ENCODE measurements around the gene NAALADL2. TPM values are rescaled to one million over a fixed set of nuclear protein-coding genes. Genes with fewer than 3 reads are reported as not detected.

NAALADL2 gene
- total RNA-seq, 1 experiment from 2014 or later: 1.6 TPM

GRCh38 chr3:174959556-174960065, 100.5 kb downstream of the NAALADL2 start:
- H3K79me2 ChIP-seq (ENCODE audit: insufficient read depth, low read length): no peaks in the 10 kb centered on the region
- H3K14ac ChIP-seq (ENCODE audit: insufficient read depth, low read length): no peak overlapping the region
- H2AK5ac ChIP-seq (ENCODE audit: insufficient read length, low read length): no peak overlapping the region
- H2BK20ac ChIP-seq (ENCODE audit: low read depth, low read length, poor library complexity, severe bottlenecking): no peak overlapping the region
- no peak overlapping the region for H3K4me2 ChIP-seq (ENCODE audit: insufficient read depth, insufficient read length, low read length)
- no peaks in the 10 kb centered on the region for H3K4me1 ChIP-seq (ENCODE audit: insufficient read depth, low read length)
- H3K4me1 Mint-ChIP-seq: peaks cover 9 to 12% of the 10 kb centered on the region in 2 experiments
- no peak for DNase-seq
- no peak overlapping the region for H3K27ac Mint-ChIP-seq
- H2BK5ac ChIP-seq (ENCODE audit: insufficient read length, low read length): no peak overlapping the region
- WGBS (ENCODE audit: extremely low coverage, insufficient read length, low lambda C conversion rate): no CpG with 5 or more reads among the region's 4 CpGs
- H2BK120ac ChIP-seq (ENCODE audit: low read depth, low read length, poor library complexity, severe bottlenecking): no peak overlapping the region
- H3K27me3 ChIP-seq (ENCODE audit: insufficient read depth, low read length): no peaks in the 10 kb centered on the region
- H2AFZ ChIP-seq (ENCODE audit: low read length): no peak overlapping the region
- no peaks in the 10 kb centered on the region for H3K23me2 ChIP-seq (ENCODE audit: insufficient read length, low read depth, low read length, poor library complexity, severe bottlenecking)
- H2BK12ac ChIP-seq (ENCODE audit: insufficient read length, low read depth, low read length): no peak overlapping the region
- H4K8ac ChIP-seq (replicated peaks; ENCODE audit: insufficient read length, low read depth, low read length): no peak overlapping the region
- H3K4me3 Mint-ChIP-seq: no peak overlapping the region
- no peak overlapping the region for H3K23ac ChIP-seq (ENCODE audit: insufficient read length, low read depth, low read length)
- no peaks in the 10 kb centered on the region for H3K79me1 ChIP-seq (ENCODE audit: insufficient read depth, low read depth, low read length, poor library complexity, severe bottlenecking)
- no peaks in the 10 kb centered on the region for H3K9me3 Mint-ChIP-seq
- H4K91ac ChIP-seq (ENCODE audit: insufficient read length, low read depth, low read length): no peak overlapping the region
- H4K20me1 ChIP-seq (ENCODE audit: control insufficient read depth, insufficient read depth, insufficient read length): no peaks in the 10 kb centered on the region
- H2BK15ac ChIP-seq (ENCODE audit: low read depth, low read length): no peak overlapping the region
- no peak overlapping the region for H3K4ac ChIP-seq (ENCODE audit: low read depth, low read length)
- TF ChIP-seq, protein P1, sequence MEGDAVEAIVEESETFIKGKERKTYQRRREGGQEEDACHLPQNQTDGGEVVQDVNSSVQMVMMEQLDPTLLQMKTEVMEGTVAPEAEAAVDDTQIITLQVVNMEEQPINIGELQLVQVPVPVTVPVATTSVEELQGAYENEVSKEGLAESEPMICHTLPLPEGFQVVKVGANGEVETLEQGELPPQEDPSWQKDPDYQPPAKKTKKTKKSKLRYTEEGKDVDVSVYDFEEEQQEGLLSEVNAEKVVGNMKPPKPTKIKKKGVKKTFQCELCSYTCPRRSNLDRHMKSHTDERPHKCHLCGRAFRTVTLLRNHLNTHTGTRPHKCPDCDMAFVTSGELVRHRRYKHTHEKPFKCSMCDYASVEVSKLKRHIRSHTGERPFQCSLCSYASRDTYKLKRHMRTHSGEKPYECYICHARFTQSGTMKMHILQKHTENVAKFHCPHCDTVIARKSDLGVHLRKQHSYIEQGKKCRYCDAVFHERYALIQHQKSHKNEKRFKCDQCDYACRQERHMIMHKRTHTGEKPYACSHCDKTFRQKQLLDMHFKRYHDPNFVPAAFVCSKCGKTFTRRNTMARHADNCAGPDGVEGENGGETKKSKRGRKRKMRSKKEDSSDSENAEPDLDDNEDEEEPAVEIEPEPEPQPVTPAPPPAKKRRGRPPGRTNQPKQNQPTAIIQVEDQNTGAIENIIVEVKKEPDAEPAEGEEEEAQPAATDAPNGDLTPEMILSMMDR (conservative IDR thresholded peaks at IDR 0.05): no peak
- no peak overlapping the region for H3K18ac ChIP-seq (ENCODE audit: insufficient read length, low read depth, low read length)
- no peaks in the 10 kb centered on the region for H3K36me3 Mint-ChIP-seq (ENCODE audit: insufficient read depth in 1 of 3, low read depth in 3 of 3)
- H3T11ph ChIP-seq (ENCODE audit: low read length): no peak overlapping the region
- no peak overlapping the region for H3K27ac ChIP-seq (ENCODE audit: insufficient read length, low read depth, low read length)
- H3K9ac ChIP-seq (ENCODE audit: extremely low read depth, insufficient read length, low read length): no peak overlapping the region
- no peaks in the 10 kb centered on the region for H3K9me3 ChIP-seq (ENCODE audit: control insufficient read depth, low read depth, low read length)
- H3K27me3 Mint-ChIP-seq (ENCODE audit: low read depth): no peaks in the 10 kb centered on the region
- no peak overlapping the region for H4K5ac ChIP-seq (ENCODE audit: insufficient read length, low read depth, low read length)
- no peak overlapping the region for H3K56ac ChIP-seq (ENCODE audit: insufficient read length, low read depth, low read length)

All from H9 (cell line).